ENCODE results near the gene TSC22D3. TPM values are rescaled to one million over a fixed set of nuclear protein-coding genes. Genes with fewer than 3 reads are reported as not detected.

The TSC22D3 gene
- total and polyA plus RNA-seq, 2 experiments from 2014 or later, result 35.9 to 49.0 TPM

DNA sequence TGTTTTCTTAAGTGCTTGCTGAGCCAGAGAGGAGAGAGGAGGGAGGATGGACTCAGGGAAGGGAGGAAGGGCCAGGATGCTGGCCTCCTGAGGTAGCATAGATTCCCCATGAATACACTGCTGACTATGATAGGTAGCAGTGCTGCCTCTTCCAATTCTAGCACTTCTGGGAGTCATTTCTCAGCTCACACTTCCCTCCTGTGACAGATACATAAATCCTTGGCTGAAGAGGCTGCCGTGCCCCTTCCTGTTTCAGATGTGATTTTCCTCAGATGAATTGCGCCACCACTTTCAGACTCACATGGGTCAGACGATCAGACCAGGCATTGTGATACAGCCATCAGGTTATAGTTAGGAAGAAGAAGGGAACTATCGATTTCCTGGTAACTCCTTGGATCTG, 22.4 kb downstream of the TSC22D3 start:
- Histone ChIP-seq H3K27ac (no peak overlapping the region), H3K9ac (no peak overlapping the region), H3K79me2 (ENCODE audit: insufficient read depth) (no peaks in the 10 kb centered on the region), H3K27me3 (replicated peaks; ENCODE audit: insufficient read depth) (no peaks in the 10 kb centered on the region), H3F3A (ENCODE audit: insufficient read depth) (no peaks in the 10 kb centered on the region), H2AFZ (no peak overlapping the region), H4K20me1 (ENCODE audit: insufficient read depth) (no peaks in the 10 kb centered on the region), H3K9me2 (ENCODE audit: insufficient read depth) (no peaks in the 10 kb centered on the region), H3K36me3 (ENCODE audit: low read depth) (no peaks in the 10 kb centered on the region), H3K4me2 (ENCODE audit: unreplicated experiment) (no peak overlapping the region), H3K9me3 (ENCODE audit: low read depth) (no peaks in the 10 kb centered on the region), H3K4me1 (ENCODE audit: insufficient read depth) (no peaks in the 10 kb centered on the region), H3K4me3 (no peak overlapping the region)
- in situ Hi-C loops (cut with MboI), result no loop called here
- DNase-seq, result no peak
- TF ChIP-seq EZH2phosphoT487 (IDR thresholded peaks at IDR 0.05; ENCODE audit: insufficient read depth, low read depth) (no peak), EZH2 (IDR thresholded peaks at IDR 0.05; ENCODE audit: insufficient read depth, poor library complexity, severe bottlenecking) (no peak)
- WGBS, 2 experiments (ENCODE audit: low coverage in 1 of 2, low lambda C conversion rate in 2 of 2, missing lambda C conversion rate in 2 of 2), result 85 to 95% methylated on average over 4 of the region's 4 CpGs

DNA sequence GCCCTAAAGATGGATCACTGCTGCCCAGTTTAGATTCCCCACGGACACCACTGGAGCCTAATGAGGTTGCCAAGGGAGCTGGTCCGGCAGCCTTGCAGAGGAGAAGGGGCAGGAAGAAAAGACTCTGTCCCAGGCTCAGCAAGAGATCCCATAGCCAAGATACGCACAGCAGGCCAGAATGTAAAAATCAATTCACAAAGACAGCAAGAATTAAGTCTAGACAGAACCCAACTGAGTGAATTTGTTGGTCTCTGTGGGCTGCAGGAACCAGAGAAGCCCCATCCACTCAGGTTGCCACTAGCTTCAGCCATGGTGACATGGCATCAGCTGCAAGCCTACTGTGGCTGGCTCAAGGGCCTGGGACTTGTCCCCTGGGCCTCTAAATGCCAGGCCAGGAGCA, 22.9 kb downstream of the TSC22D3 start:
- WGBS, 2 experiments (ENCODE audit: low coverage in 1 of 2, low lambda C conversion rate in 2 of 2, missing lambda C conversion rate in 2 of 2), result 82 to 86% methylated on average over 2 to 3 of the region's 3 CpGs
- H3K4me2 ChIP-seq (ENCODE audit: unreplicated experiment), result no peak overlapping the region
- H3K79me2 ChIP-seq (ENCODE audit: insufficient read depth), result no peaks in the 10 kb centered on the region
- peaks cover 3% of the 10 kb centered on the region; the same call in 1 of the 2 replicates for H3K4me1 ChIP-seq (ENCODE audit: insufficient read depth)
- H3K27ac ChIP-seq, result no peak overlapping the region
- H4K20me1 ChIP-seq (ENCODE audit: insufficient read depth), result no peaks in the 10 kb centered on the region
- TF ChIP-seq EZH2phosphoT487 (IDR thresholded peaks at IDR 0.05; ENCODE audit: insufficient read depth, low read depth) (no peak), EZH2 (IDR thresholded peaks at IDR 0.05; ENCODE audit: insufficient read depth, poor library complexity, severe bottlenecking) (no peak)
- H3K27me3 ChIP-seq (replicated peaks; ENCODE audit: insufficient read depth), result no peaks in the 10 kb centered on the region
- no peaks in the 10 kb centered on the region for H3K36me3 ChIP-seq (ENCODE audit: low read depth)
- H3K9me2 ChIP-seq (ENCODE audit: insufficient read depth), result no peaks in the 10 kb centered on the region
- no peak overlapping the region for H2AFZ ChIP-seq
- in situ Hi-C loops (cut with MboI), result no loop called here
- H3K9me3 ChIP-seq (ENCODE audit: low read depth), result no peaks in the 10 kb centered on the region
- H3F3A ChIP-seq (ENCODE audit: insufficient read depth), result no peaks in the 10 kb centered on the region
- DNase-seq, result no peak
- H3K4me3 ChIP-seq, result no peak overlapping the region
- H3K9ac ChIP-seq, result no peak overlapping the region

DNA sequence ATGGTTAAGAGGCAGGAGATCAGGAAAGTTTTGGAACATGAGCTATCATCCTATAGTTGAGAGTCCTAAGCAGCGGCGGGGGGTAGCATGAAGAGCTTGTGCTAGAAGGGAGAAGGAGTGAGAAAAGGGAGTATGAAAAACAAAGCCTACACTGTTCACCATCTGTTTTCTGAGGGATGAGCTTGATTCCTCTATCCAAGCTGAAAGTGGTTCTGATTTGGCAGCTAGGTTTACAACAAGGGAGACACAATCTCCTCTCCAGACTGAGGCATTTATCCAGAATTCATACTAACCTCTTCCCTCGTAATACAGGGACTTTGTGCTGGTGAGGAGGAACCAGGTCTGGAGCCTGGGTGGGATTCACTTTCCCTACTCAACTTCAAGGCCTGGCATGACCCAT, 23.5 kb downstream of the TSC22D3 start:
- H3F3A ChIP-seq (ENCODE audit: insufficient read depth), result no peaks in the 10 kb centered on the region
- H3K4me3 ChIP-seq, result no peak overlapping the region
- no peaks in the 10 kb centered on the region for H4K20me1 ChIP-seq (ENCODE audit: insufficient read depth)
- H3K9me2 ChIP-seq (ENCODE audit: insufficient read depth), result no peaks in the 10 kb centered on the region
- no peaks in the 10 kb centered on the region for H3K27me3 ChIP-seq (replicated peaks; ENCODE audit: insufficient read depth)
- TF ChIP-seq EZH2phosphoT487 (IDR thresholded peaks at IDR 0.05; ENCODE audit: insufficient read depth, low read depth), result no peak
- no peak for TF ChIP-seq EZH2 (IDR thresholded peaks at IDR 0.05; ENCODE audit: insufficient read depth, poor library complexity, severe bottlenecking)
- no peak overlapping the region for H3K9ac ChIP-seq
- H3K4me2 ChIP-seq (ENCODE audit: unreplicated experiment), result no peak overlapping the region
- no peak for DNase-seq
- no peaks in the 10 kb centered on the region for H3K9me3 ChIP-seq (ENCODE audit: low read depth)
- H2AFZ ChIP-seq, result no peak overlapping the region
- H3K36me3 ChIP-seq (ENCODE audit: low read depth), result no peaks in the 10 kb centered on the region
- H3K27ac ChIP-seq, result no peak overlapping the region
- 81 to 88% methylated on average over 3 of the region's 3 CpGs for WGBS, 2 experiments (ENCODE audit: low coverage in 1 of 2, low lambda C conversion rate in 2 of 2, missing lambda C conversion rate in 2 of 2)
- no peaks in the 10 kb centered on the region for H3K79me2 ChIP-seq (ENCODE audit: insufficient read depth)
- in situ Hi-C loops (cut with MboI), result no loop called here
- peaks cover 9% of the 10 kb centered on the region; the same call in 1 of the 2 replicates for H3K4me1 ChIP-seq (ENCODE audit: insufficient read depth)

DNA sequence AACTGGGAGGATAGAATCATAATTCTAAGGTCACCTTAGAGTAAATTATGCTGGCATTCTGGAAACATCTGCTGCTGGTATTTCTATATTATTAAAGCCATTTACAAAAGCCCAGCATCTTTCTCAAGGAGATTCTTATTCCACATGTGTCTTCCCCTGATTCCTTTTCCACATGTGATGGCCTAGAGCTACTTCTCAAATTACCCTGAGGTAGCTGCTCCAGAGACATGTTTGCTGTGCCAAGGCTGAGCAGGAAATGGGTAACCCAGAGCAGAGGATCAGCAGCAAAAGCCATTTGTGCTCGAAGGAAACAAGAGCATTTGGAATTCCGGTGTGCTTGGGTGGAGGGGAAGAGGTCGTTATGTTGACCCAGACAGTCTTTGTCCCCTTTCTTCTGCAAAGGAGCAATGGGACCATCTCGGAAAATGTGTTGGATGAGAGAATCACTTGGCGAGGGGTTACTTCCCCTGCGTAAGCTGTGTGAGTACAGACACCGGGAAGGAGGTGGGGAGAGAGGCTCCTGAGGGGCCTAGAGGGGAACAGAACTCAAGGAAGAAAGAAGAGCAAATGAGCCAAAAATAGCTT, 24.6 kb downstream of the TSC22D3 start:
- in situ Hi-C loops (cut with MboI), result no loop called here

More for the DNA sequence above, 24.6 kb downstream of the TSC22D3 start:
- no peaks in the 10 kb centered on the region for H3F3A ChIP-seq (ENCODE audit: insufficient read depth)
- no peak for DNase-seq
- H3K9me2 ChIP-seq (ENCODE audit: insufficient read depth), result no peaks in the 10 kb centered on the region
- H3K9me3 ChIP-seq (ENCODE audit: low read depth), result no peaks in the 10 kb centered on the region
- no peak overlapping the region for H2AFZ ChIP-seq
- no peak overlapping the region for H3K9ac ChIP-seq
- H3K4me3 ChIP-seq, result no peak overlapping the region
- H3K27me3 ChIP-seq (replicated peaks; ENCODE audit: insufficient read depth), result no peaks in the 10 kb centered on the region
- H3K27ac ChIP-seq, result no peak overlapping the region
- WGBS, 2 experiments (ENCODE audit: low coverage in 1 of 2, low lambda C conversion rate in 2 of 2, missing lambda C conversion rate in 2 of 2), result 87 to 89% methylated on average over 7 of the region's 7 CpGs
- TF ChIP-seq EZH2phosphoT487 (IDR thresholded peaks at IDR 0.05; ENCODE audit: insufficient read depth, low read depth), result no peak
- TF ChIP-seq EZH2 (IDR thresholded peaks at IDR 0.05; ENCODE audit: insufficient read depth, poor library complexity, severe bottlenecking), result no peak
- peaks cover 9% of the 10 kb centered on the region; the same call in 1 of the 2 replicates for H3K4me1 ChIP-seq (ENCODE audit: insufficient read depth)
- H3K79me2 ChIP-seq (ENCODE audit: insufficient read depth), result no peaks in the 10 kb centered on the region
- no peaks in the 10 kb centered on the region for H3K36me3 ChIP-seq (ENCODE audit: low read depth)
- no peaks in the 10 kb centered on the region for H4K20me1 ChIP-seq (ENCODE audit: insufficient read depth)
- no peak overlapping the region for H3K4me2 ChIP-seq (ENCODE audit: unreplicated experiment)
